ENCODE data around the gene AVPI1.

Gene AVPI1, protein sequence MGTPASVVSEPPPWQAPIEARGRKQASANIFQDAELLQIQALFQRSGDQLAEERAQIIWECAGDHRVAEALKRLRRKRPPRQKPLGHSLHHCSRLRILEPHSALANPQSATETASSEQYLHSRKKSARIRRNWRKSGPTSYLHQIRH

DNA sequence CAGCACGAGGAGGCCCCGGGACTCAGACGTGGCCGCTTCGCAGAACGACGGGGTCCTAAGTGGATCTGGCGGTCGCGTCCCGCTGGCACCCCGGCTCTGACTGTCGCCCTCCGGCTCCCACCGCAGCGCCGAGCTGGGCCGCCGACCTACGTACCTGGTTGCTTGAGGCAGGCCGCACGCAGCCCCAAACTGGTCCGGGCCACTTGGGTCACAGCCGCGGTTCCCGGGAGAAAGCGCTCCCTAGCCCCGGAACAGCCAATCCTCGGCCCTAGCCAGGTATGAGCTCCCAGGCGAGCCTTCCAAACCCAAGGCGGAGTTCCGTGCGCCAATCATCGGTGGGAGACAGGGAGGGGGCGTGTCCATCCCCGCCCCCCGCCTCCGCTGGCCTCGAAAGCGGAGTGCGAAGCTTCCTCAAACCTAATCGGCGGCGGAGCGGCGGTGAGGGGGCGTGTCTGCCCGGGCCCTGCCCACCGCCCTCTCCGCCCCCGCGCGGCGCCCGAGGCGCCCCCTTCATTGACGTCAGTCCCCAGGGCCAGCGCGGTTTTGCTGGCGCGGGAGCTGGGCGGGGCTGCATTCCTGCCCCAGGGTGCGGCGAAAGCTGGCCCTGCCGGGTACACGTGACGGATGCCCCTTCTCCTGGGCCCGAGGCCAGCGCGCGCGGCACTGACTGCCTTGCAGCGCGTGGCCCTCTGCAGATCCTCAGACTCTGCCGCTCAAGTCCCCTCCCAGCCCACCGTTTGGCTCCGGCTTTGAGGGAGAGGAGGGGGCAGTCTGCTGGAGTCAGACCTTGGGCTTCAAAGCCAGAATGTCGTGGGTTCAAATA, at the start of gene AVPI1:
TSS of gene AVPI1 (minus strand) at position 280 of the 823 bp plus-strand sequence. CDS start 7,336 bp downstream, outside the sequence.
- peak; percentile 95 to 96 for DNase-seq

DNA sequence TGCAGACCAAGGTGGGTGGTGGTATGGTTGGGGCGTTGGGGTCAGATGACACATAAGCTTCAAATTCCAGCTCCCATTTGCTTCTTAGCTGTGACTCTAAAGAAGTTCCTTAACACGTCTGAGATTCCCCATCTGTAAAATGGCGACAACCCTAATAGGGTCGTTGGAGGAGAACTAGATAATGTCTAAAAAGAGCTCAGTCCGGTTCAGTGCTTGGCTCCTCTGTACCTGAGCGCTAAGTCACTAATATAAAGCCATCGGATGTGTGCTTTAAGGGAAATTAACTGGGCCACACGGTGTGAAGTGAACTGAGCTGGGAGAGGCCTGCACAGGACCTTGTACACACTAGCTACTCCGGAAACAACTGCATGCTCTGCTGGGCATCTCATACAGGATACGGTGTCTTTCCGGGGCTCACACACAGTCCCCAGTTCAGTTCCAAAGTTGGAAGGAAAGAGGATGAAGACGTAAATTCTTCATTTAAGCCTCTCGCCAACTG, 49.4 kb upstream of the AVPI1 start:
- DNase-seq: no peak

DNA sequence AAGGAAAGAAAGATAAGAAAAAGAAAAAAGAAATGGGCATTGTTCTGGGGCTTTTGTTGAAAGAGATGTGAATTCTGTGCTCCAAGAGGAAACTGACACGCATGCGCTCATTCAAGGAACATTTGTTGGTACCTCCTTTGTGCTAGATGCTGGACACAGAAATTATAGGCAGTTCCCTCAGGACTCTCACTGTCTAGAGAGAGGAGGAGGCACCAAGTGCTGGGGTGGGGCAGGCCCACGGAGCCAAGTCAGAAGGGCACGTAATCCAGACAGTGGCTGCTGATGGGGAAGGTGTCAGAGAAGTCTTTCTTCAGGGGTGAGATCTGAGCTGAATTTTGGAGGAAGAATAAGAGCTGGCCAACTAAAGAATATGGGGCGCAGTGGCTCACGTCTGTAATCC, 47.0 kb upstream of the AVPI1 start:
- DNase-seq: no peak

DNA sequence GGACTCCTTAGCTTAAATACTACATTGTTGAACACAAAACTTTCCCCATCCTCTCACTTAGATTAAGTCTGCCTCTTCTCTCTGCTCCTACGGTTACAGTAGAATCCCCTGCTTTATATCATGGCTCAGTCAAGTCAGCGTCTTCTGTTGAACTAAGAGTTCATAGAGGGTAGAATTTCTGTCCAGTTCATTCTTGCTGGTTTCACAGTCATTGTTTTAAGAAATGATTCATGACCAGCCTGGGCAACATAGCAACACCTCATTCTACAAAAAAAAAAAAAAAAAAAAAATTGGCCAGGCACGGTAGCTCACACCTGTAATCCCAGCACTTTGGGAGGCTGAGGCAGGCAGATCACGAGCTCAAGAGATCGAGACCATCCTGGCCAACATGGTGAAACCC, 46.2 kb upstream of the AVPI1 start:
- DNase-seq: no peak

- DNase-seq: no peak
These were observed 45.0 kb upstream of the AVPI1 start for GRCh38 chr10:97732052-97732359.

DNA sequence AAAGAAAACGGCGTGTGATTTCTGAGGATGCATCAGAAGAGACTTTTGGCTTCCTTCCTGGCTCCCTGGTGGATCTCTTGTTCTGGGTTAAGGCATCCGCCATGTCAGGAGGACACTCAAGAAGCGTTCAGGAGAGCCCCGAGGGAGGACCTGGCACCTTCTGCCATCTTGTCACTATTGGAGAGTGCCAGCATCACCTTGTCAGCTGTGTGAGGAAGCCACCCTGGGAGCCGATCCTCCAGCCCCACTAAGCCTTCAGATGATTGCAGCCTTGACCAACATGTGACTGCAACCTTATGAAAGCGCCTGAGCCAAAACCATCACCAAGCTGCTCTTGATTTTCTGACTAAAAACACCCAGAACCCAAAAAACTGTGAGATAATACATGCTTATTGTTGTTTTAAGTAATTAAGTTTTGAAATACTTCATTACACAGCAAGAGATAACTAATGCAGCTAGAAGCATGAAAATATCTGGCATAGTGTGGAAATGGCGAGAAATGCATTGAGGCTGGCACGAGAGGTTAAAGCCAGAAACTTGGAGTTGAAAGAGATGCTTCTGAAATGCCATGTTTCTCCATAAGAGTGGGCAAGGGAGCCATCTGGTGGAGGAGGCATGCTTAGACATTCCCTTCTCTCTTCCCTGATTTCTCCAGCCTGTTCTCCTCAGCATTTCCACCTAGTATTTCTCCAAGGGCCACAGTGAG, 44.5 kb upstream of the AVPI1 start:
- peak; percentile 50 to 66 for DNase-seq

GRCh38 chr10:97729014-97729413, 42.0 kb upstream of the AVPI1 start:
- DNase-seq: no peak

DNA sequence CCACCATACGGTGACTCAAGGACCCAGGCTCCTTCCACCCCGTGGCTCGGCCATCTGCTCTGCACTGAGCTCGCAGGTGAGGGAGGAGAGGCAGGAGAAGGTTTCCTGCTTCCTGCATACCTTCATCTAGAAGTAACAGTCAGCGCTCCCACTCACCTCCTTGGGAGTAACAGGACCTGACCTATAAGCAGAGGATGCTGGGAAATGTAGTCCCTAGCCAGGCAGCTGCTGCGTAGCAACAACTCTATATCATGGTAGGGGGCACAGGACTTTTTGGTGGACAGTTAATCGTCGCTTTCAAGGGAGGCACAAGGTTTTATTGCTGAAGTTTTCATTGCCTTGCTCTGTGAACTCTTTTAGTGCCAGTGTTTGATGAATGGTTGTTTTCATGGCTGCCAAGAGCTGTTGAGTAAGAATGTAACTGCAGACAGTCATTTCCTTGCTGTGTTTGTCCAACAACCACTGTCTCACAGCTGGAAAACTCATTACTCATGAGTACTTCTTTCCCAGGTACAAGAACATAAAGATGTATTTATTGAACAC, 39.7 kb upstream of the AVPI1 start:
- DNase-seq: no peak

DNA sequence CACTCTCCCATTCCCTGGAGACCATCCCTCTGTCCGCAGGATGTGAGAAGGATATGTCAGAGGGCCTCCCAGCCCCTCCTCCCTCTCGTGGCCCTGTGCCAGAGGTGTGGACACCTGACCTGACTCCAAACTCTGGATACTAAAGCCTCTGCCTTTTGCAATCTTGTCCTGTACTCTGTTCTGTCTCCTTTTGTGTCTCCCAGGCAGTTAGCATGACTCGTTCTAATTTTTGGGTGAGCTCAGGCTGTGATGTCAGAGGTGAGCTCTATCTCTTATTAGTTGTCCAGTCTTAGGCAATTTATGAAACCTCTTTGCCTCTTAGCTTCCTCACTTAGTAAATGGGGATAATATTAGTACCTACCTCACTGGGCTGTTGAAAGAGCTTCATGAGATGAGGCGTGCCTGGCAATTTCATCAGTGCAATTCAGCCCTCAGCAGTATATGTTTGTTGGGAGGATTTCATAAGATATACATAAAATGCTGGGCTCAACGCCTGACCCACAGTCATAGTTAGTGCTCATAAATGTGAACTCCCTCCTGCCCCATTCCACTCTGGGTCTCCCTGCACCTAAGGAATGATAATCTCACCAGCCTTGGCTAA, 37.4 kb upstream of the AVPI1 start:
- no peak for DNase-seq

DNA sequence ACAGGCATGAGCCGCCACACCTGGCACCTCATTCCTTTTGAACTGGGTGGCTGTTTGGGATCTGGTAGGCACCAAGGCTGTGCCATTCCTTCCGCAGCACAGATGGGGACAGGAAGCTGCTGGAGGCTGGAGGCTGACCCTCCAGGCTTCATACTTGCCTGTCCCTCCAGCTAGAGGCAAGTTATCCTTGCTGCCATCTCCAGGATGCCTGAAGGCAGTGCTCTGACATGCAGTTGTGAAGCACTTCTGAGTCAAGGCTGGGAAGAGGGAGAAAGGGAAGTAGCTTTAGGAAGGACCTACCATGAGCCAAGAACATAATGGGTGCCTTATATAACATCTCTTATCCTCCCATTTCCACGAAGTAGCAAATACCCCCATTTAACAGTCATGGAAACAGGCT, 36.0 kb upstream of the AVPI1 start:
- no peak for DNase-seq

DNA sequence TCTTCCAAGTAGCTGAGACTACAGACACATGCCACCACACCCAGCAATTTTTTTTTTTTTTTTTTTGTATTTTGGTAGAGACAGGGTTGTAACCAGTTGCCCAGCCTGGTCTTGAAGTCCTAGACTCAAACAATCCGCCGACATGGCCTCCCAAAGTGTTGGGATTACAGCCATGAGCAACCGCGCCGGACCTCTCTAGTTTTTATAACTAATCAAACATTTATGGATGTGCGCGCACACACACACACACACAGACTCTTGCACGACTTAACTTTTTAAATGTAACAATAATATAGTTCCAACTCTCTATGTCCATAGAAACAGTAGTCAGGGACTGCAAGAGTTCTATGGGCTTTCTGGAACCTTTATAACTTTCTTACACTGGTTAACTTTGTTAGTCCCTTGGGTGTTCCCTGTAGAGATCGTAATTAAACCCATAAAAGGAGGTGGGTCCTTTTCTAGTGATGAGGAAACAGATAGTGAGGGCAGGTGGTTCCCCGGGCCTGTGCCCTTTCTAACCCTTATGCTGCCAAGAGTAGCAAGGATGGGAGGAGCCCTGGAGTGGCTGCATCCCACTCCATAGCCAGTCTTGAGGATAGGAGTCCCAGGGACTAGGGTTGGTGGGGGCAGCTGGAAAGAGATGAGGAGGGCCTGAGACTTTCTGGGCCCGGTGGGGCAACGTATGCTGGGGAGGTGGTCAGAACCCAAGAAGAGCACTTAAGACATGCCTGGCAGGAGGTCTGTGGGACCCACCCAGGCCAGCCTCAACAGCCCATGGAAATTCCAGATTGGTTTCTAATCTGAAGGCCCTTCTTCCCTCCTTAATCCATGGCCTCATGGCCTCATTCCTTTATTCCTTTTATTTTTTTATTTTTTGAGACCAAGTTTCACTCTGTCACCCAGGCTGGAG, 35.1 kb upstream of the AVPI1 start:
- DNase-seq: no peak

DNA sequence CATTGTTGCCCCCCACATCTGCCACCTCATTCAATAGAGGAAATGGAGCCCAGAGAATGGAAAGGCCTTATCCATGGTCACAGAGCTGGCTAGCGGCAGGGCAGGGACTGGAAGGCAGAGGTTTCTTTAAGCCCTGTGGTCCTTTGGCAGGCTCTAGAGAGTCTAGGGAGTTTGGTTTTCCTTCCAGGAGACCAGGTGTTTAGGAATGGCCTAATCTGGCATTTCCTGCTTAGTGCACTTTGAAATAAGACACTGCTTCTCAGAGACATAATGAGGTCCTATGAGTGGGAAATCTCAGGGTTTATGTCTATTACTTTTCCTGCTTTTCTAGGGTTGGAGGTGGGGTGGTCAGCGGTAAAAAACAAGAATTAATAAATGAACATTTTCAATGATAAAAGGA, 32.6 kb upstream of the AVPI1 start:
- no peak for DNase-seq

- no peak for DNase-seq
These were observed 31.7 kb upstream of the AVPI1 start for GRCh38 chr10:97718659-97719142.

GRCh38 chr10:97718178-97718577, 31.1 kb upstream of the AVPI1 start:
- no peak for DNase-seq

DNA sequence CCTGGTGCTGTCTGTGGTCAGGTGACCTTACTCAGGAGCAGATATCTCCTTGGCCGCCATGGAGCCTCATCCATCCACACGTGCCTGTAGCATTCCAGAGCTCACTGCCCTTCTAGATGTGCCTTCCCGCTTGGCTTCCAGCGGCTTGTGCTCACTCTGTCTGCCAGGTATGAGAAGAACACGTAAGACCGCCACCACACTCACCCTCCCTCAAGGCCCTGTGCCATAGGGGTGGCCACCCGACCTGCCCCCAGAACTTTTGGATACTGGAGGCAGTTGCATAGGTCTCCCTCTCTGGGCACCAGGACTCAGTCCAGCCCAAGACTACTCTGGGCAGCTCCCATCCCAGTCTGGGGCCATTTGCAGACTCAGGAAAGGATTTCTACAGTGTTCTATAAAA, 30.6 kb upstream of the AVPI1 start:
- no peak for DNase-seq

DNA sequence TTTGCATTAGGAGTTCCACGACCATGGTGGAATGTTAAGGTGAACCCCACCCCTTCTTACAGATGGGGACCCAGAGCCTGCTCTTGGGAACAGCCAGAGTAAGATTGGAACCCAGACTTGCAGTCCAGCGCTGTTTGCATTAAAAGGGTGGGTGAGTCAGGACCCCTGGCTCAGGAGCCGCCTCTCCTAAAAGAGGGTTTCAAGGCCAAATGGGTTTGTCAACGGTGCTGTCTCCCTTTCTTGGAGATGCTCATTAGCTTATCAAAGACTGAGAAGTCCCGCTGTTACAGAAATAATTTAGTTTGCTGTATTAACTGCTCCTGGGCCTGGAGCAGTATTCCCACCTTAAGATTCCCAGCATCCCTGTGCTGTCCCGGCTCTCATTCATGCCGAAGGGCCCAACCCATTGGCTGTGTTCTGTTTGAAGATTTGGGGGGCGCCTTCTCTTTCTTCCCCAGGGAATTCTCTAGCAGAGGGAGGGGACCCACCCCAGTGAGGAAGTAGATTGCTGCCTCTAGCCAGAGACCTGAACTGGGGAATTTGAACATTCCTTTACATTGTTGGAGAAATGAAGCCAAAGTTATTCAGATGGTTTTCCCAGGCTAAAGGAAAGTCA, 28.3 kb upstream of the AVPI1 start:
- no peak for DNase-seq

GRCh38 chr10:97714401-97715258, 27.6 kb upstream of the AVPI1 start:
- DNase-seq: peak in 1 of 2 donors; percentile 8

- DNase-seq: peak; percentile 37 to 43
These were observed 26.9 kb upstream of the AVPI1 start for GRCh38 chr10:97713826-97714400.

DNA sequence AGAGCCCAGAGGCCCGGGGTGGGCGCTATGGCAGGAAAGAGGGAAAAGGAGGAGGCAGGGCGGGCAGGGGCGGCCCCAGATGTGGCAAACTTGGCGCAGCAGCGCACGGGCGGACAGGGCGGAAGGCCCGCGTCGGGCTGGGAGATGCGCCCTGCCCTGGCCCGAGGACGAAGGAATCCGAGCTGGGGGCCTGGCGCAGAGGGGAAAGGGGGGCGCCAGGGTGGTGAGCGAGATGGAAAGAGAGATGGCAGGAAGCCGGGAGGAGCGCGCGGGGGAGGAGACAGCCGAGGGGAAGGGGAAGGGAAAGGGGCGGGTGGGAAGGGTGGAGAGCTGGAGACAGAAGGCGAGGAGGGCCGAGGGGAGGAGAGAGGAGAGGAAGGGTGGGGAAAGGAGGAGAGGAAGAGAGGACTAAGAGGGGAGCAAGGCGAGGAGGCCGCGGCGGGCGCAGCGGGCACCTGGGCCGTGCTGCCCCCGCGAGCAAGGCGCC, 26.3 kb upstream of the AVPI1 start, which contains the start of gene MARVELD1:
TSS of gene MARVELD1 (plus strand) at position 392 of the 487 bp plus-strand sequence. CDS start 147 bp downstream, outside the sequence.
- DNase-seq: no peak
